ENCODE data around the gene SH2D1B. TPM values are rescaled to one million over a fixed set of nuclear protein-coding genes. Genes with fewer than 3 reads are reported as not detected.
"Not testable (repeated sequence)": the region's sequence is repeated elsewhere in the genome, so short reads cannot be mapped to it uniquely, and the experiment has no call there.

Gene SH2D1B
- polyA plus RNA-seq, 3 donors: 0.08 to 0.31 (median 0.17) TPM

DNA sequence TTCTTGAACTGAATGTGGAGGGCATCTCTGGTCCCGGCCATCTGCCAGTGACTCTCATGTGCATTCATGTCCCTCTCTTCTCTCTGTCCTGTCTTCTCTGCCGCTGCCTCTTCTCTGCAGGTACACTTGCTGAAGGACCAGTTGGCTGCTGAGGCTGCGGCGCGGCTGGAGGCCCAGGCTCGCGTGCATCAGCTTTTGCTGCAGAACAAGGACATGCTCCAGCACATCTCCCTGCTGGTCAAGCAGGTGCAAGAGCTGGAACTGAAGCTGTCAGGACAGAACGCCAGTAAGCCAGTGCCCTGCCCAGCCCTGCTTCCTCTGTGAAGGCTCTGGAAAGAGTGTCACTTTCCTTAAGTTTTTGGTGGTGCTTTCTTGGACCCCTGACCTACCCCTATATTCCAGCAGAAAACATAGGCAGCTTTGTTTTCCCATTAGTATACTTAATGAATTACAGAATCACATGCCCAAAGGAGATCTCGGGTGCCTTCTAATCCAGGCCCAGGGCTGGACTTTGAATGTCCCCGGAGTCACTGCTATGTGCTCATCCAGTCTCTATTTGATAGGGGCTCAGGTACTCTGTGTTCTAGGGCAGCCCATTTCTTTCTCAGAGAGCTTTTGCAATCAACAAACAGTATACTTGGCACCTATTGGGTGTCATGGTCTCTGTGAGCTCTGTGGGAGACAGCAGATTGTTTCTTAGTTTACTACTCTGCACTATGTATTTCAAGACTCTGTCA is 46.5 kb downstream of the SH2D1B start:
- no peak for DNase-seq (ENCODE audit: low read depth in 3 of 3, low spot score in 2 of 3)

- DNase-seq (ENCODE audit: low read depth in 3 of 3, low spot score in 2 of 3): no peak
These were observed 47.4 kb downstream of the SH2D1B start for GRCh38 chr1:162364498-162364897.

- DNase-seq (ENCODE audit: low read depth in 3 of 3, low spot score in 2 of 3): no peak
These were observed 48.1 kb downstream of the SH2D1B start for GRCh38 chr1:162363823-162364222.

DNA sequence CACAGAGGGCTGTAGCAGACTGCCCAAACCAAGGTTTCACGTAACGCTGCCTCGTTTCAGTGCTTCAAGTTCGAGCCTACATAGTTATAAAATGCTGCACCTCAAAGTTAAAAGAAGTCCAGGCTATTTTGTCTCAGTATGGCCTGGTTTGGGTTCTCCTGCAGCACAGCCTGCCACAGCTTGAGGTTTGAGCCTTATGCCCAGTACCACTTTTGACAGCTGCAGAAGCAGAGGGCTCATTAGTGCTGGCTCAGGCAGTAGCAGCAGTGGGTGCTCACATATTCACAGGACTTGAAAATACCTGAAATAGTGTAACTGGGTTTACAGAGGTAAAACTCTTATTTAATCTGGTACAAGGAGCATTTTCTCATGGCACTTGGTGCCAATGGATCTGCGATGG is 50.6 kb downstream of the SH2D1B start:
- no peak for DNase-seq (ENCODE audit: low read depth in 3 of 3, low spot score in 2 of 3)

GRCh38 chr1:162360874-162361260 is 51.1 kb downstream of the SH2D1B start:
- no peak for DNase-seq (ENCODE audit: low read depth in 3 of 3, low spot score in 2 of 3)

GRCh38 chr1:162360237-162360873 is 51.6 kb downstream of the SH2D1B start:
- no peak for DNase-seq (ENCODE audit: low read depth in 3 of 3, low spot score in 2 of 3)

- no peak for DNase-seq (ENCODE audit: low read depth in 3 of 3, low spot score in 2 of 3)
These were observed 52.3 kb downstream of the SH2D1B start for GRCh38 chr1:162359523-162360236.

DNA sequence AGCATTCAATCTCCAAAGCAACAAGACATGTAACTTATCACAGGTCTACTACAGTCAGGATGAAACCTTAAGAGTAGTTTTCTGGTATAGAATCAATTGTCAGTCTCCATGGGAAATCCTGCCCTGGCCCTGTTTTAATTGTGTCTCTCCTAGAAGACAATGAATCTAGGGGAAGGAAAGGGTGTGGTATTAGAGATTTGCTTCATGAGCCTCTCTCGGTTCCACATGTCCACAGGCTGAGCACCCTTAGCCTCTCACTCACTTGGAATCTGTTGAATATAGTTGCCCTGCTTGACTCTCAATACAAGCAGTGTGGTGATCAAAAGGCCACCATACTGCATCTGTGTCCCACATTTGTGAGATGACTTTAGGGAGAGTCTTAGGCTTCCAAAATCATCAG is 53.0 kb downstream of the SH2D1B start:
- DNase-seq (ENCODE audit: low read depth in 3 of 3, low spot score in 2 of 3): no peak

DNA sequence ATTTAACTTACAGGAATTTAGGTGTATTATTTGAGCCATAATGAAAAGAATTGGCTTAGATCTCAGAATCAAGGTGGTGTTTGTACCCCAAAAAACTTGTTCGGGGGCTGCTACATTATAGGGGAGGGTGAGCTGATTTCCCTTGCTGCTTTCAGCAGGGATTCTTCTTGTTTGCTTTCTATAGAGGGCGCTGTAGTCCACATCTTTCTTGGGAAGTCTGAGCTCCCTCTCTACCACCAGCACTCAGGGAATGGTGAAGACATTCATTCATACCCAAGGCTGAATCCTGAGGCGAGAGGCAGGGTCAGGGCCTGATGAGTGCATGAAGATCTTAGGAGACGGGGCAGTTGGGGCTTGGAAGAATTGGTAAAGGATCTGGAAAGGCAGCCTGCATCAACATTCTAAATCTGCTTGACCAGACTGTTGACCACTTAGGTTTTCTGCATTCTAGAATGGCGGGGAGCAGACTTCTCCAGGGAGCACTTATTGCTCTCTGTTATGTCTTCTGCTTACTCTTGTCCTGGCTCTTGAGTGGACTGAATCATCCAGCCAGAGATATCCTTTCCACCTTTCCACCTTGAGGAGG is 54.2 kb downstream of the SH2D1B start:
- no peak for DNase-seq (ENCODE audit: low read depth in 3 of 3, low spot score in 2 of 3)

- no peak for DNase-seq (ENCODE audit: low read depth in 3 of 3, low spot score in 2 of 3)
These were observed 58.2 kb downstream of the SH2D1B start for GRCh38 chr1:162353702-162354101.

- DNase-seq (ENCODE audit: low read depth in 3 of 3, low spot score in 2 of 3): no peak
These were observed 58.9 kb downstream of the SH2D1B start for GRCh38 chr1:162353078-162353477.

DNA sequence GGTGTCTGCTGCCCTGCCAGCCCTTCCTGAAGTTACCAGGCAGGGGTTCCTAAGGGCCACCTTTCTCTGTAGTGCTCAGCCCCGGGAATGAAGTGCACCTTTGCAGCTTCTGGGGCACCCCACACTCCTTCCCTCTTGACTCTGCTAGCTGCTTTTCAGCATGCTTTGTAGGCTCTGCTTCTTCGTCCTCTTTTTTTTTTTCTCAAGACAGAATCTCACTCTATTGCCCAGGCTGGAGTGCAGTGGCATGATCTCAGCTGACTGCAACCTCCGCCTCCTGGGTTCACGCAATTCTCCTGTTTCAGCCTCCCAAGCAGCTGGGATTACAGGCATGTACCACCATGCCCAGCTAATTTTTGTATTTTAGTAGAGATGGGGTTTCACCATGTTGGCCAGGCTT is 60.1 kb downstream of the SH2D1B start:
- DNase-seq (ENCODE audit: low read depth in 3 of 3, low spot score in 2 of 3): not testable (repeated sequence)

DNA sequence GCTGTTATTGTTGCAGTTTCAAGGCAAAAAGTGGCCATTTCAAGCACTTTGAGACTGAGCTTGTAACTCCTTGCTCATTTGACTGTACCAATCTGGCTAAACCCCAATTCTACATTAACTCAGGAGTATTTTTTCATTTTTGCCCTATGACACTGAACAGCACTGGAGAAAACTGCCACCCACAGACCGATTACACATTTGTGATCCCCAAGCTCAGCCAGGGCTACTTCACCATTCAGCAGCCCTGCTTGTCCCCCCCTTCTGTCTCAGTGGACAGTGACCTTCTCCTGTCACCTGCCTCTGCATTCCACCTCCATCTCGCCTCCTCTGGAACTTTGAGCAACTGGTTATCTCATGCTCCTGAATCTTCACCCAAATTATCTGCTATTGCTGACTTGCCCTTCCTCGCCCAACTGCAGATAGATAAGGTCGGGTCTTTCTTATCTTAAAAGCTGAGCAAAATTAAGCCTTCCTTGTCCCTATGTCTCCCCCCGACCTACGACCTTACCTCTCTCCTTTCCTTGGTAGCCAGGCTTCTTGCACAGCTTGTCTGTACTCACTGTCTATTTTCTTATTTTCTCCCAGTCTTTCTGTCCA is 60.6 kb downstream of the SH2D1B start:
- DNase-seq (ENCODE audit: low read depth in 3 of 3, low spot score in 2 of 3): no peak

GRCh38 chr1:162349635-162350330 is 62.2 kb downstream of the SH2D1B start:
- peak in 2 of 3 donors; percentile 21 to 49 for DNase-seq (ENCODE audit: low read depth in 3 of 3, low spot score in 2 of 3)

- DNase-seq (ENCODE audit: low read depth in 3 of 3, low spot score in 2 of 3): no peak
These were observed 64.7 kb downstream of the SH2D1B start for GRCh38 chr1:162347281-162347680.

Other genes starting within 250 kb of the SH2D1B start
- gene SPATA46, start 35.3 kb downstream of the SH2D1B start, polyA plus RNA-seq (ENCODE audit: insufficient read length in 3 of 3): under 1 TPM; 0.25 to 0.51 (median 0.42) TPM
- gene C1orf226, start 30.4 kb downstream of the SH2D1B start, polyA plus RNA-seq (ENCODE audit: insufficient read length in 3 of 3): 10 to 100 TPM; 15.3 to 15.9 (median 15.5) TPM
- 10 to 100 TPM; 37.2 to 38.9 (median 38.8) TPM for gene UHMK1, start 85.7 kb upstream of the SH2D1B start, polyA plus RNA-seq (ENCODE audit: insufficient read length in 3 of 3)
- 10 to 100 TPM; 31.7 to 37.3 (median 35.7) TPM for gene UAP1, start 149.6 kb upstream of the SH2D1B start, polyA plus RNA-seq (ENCODE audit: insufficient read length in 3 of 3)
- 10 to 100 TPM; 19.5 to 22.7 (median 22.6) TPM for gene DDR2, start 220.3 kb upstream of the SH2D1B start, polyA plus RNA-seq (ENCODE audit: insufficient read length in 3 of 3)

All from right renal cortex interstitium (tissue), 3 donors.